ENCODE measurements around the gene PLXNA2. TPM values are rescaled to one million over a fixed set of nuclear protein-coding genes. Genes with fewer than 3 reads are reported as not detected.

PLXNA2 gene
- total and polyA plus RNA-seq, 2 of the 8 experiments (the other 6 are each of a cell fraction or from before 2014, with no cell fraction given): 0.33 to 1.5 TPM

DNA sequence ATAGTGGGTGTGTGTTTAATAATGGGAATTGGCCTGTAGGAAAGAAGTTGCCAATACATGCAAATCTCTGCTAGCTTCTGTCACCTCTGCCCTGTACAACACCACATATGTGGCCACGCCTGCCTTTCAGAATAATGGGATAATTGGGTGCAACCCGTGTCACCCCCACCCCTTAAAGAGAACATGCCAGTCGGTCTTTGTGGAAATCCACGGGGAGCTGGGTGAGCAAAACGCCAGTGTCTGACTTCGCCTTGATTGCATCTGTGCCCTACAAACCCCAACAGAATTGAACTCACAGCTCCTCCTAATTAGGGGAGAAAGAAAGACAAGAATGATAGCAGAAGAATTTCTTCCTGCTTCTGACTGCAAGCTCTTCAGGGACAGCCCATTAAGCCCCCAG is 6.4 kb upstream of the PLXNA2 start (continued):
- TF ChIP-seq, protein P1, sequence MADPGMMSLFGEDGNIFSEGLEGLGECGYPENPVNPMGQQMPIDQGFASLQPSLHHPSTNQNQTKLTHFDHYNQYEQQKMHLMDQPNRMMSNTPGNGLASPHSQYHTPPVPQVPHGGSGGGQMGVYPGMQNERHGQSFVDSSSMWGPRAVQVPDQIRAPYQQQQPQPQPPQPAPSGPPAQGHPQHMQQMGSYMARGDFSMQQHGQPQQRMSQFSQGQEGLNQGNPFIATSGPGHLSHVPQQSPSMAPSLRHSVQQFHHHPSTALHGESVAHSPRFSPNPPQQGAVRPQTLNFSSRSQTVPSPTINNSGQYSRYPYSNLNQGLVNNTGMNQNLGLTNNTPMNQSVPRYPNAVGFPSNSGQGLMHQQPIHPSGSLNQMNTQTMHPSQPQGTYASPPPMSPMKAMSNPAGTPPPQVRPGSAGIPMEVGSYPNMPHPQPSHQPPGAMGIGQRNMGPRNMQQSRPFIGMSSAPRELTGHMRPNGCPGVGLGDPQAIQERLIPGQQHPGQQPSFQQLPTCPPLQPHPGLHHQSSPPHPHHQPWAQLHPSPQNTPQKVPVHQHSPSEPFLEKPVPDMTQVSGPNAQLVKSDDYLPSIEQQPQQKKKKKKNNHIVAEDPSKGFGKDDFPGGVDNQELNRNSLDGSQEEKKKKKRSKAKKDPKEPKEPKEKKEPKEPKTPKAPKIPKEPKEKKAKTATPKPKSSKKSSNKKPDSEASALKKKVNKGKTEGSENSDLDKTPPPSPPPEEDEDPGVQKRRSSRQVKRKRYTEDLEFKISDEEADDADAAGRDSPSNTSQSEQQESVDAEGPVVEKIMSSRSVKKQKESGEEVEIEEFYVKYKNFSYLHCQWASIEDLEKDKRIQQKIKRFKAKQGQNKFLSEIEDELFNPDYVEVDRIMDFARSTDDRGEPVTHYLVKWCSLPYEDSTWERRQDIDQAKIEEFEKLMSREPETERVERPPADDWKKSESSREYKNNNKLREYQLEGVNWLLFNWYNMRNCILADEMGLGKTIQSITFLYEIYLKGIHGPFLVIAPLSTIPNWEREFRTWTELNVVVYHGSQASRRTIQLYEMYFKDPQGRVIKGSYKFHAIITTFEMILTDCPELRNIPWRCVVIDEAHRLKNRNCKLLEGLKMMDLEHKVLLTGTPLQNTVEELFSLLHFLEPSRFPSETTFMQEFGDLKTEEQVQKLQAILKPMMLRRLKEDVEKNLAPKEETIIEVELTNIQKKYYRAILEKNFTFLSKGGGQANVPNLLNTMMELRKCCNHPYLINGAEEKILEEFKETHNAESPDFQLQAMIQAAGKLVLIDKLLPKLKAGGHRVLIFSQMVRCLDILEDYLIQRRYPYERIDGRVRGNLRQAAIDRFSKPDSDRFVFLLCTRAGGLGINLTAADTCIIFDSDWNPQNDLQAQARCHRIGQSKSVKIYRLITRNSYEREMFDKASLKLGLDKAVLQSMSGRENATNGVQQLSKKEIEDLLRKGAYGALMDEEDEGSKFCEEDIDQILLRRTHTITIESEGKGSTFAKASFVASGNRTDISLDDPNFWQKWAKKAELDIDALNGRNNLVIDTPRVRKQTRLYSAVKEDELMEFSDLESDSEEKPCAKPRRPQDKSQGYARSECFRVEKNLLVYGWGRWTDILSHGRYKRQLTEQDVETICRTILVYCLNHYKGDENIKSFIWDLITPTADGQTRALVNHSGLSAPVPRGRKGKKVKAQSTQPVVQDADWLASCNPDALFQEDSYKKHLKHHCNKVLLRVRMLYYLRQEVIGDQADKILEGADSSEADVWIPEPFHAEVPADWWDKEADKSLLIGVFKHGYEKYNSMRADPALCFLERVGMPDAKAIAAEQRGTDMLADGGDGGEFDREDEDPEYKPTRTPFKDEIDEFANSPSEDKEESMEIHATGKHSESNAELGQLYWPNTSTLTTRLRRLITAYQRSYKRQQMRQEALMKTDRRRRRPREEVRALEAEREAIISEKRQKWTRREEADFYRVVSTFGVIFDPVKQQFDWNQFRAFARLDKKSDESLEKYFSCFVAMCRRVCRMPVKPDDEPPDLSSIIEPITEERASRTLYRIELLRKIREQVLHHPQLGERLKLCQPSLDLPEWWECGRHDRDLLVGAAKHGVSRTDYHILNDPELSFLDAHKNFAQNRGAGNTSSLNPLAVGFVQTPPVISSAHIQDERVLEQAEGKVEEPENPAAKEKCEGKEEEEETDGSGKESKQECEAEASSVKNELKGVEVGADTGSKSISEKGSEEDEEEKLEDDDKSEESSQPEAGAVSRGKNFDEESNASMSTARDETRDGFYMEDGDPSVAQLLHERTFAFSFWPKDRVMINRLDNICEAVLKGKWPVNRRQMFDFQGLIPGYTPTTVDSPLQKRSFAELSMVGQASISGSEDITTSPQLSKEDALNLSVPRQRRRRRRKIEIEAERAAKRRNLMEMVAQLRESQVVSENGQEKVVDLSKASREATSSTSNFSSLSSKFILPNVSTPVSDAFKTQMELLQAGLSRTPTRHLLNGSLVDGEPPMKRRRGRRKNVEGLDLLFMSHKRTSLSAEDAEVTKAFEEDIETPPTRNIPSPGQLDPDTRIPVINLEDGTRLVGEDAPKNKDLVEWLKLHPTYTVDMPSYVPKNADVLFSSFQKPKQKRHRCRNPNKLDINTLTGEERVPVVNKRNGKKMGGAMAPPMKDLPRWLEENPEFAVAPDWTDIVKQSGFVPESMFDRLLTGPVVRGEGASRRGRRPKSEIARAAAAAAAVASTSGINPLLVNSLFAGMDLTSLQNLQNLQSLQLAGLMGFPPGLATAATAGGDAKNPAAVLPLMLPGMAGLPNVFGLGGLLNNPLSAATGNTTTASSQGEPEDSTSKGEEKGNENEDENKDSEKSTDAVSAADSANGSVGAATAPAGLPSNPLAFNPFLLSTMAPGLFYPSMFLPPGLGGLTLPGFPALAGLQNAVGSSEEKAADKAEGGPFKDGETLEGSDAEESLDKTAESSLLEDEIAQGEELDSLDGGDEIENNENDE (IDR thresholded peaks at IDR 0.05; ENCODE audit: insufficient replicate concordance, low read length): no peak
- TF ChIP-seq E2F6 (IDR thresholded peaks at IDR 0.05) (no peak), TAF1 (IDR thresholded peaks at IDR 0.05; ENCODE audit: low read depth, low read length) (no peak), RNF2 (IDR thresholded peaks at IDR 0.05; ENCODE audit: borderline replicate concordance, low read depth, low read length, missing control alignments, poor library complexity, severe bottlenecking) (no peak), MAFK (IDR thresholded peaks at IDR 0.05; ENCODE audit: low read depth, low read length) (no peak), ASH2L (IDR thresholded peaks at IDR 0.05; ENCODE audit: low read length) (no peak), CBX8 (IDR thresholded peaks at IDR 0.05; ENCODE audit: borderline replicate concordance, low read depth, low read length) (no peak), BCL11A (IDR thresholded peaks at IDR 0.05; ENCODE audit: low read depth in 2 of 2, low read length in 2 of 2) (no peak), JUND (IDR thresholded peaks at IDR 0.05; ENCODE audit: low read length) (no peak), HDAC6 (IDR thresholded peaks at IDR 0.05; ENCODE audit: low read depth, low read length) (no peak), RXRA (IDR thresholded peaks at IDR 0.05; ENCODE audit: insufficient read depth, low read depth, low read length) (no peak)
